Panc1 (cell line): ENCODE results near the gene OR4N5. TPM values are rescaled to one million over a fixed set of nuclear protein-coding genes. Genes with fewer than 3 reads are reported as not detected.

Experiments used
- ATAC-seq: fragments of 200-7000 bp; cut with Tn5 transposase; 2 replicates; pipeline ENCODE4 v1.9.1; 2020; ENCODE audit warnings: mild to moderate bottlenecking, moderate library complexity
- BruUV-seq: library from RNA; stranded (reverse); fragments of 400-500 nt; replicated peaks from 2 replicates; lab custom pipeline; 2021; lab: Mats Ljungman, UMichigan
- CTCF ChIA-PET: fragments of 300-600 bp; sonication (Branson Sonifier 250); formaldehyde crosslinking; loops from one replicate; lab custom pipeline; 2022; ENCODE audit warnings: antibody characterized with exemption; lab: Charles Lee
- POLR2A ChIA-PET: fragments of 300-600 bp; sonication (Branson Sonifier 250); formaldehyde crosslinking; loops from one replicate; lab custom pipeline; 2022; ENCODE audit warnings: antibody characterized with exemption; lab: Charles Lee
- DNase-seq: peaks from one replicate; pipeline ENCODE4 v3.0.0-alpha.2; 2010; ENCODE audit warnings: low read depth, low spot score
- H3K27ac ChIP-seq: 2 replicates; pipeline ENCODE4 v1.5.1; 2011; ENCODE audit warnings: mild to moderate bottlenecking, low read length, inconsistent platforms
- H3K27me3 ChIP-seq: fragments of 200-500 bp; sonication (Bioruptor generic); 2 replicates; pipeline ENCODE4 v1.6.0; 2014; ENCODE audit warnings: low read length, inconsistent platforms; ENCODE audit not compliant: control insufficient read depth, insufficient read depth
- H3K36me3 ChIP-seq: fragments of 200-500 bp; sonication (Bioruptor generic); 2 replicates; pipeline ENCODE4 v1.5.1; 2014; ENCODE audit warnings: inconsistent platforms, mild to moderate bottlenecking, low read length, moderate library complexity; ENCODE audit not compliant: control insufficient read depth, insufficient read depth
- H3K4me1 ChIP-seq: 2 replicates; pipeline ENCODE4 v1.5.1; 2011; ENCODE audit warnings: inconsistent platforms, mild to moderate bottlenecking, low read length, moderate library complexity; ENCODE audit not compliant: control insufficient read depth, insufficient read depth
- H3K4me3 ChIP-seq, 2 experiments: 2 replicates each; pipeline ENCODE4 v1.5.1; 2011 to 2012; ENCODE audit warnings: low read depth in 2 of 2, low read length in 2 of 2, mild to moderate bottlenecking in 2 of 2, inconsistent platforms in 1 of 2, moderate library complexity in 1 of 2
- H3K9me3 ChIP-seq: fragments of 200-500 bp; sonication (Bioruptor generic); 2 replicates; pipeline ENCODE4 v1.5.1; 2014; ENCODE audit warnings: low read depth, mild to moderate bottlenecking, inconsistent platforms, low read length, moderate library complexity; ENCODE audit not compliant: control insufficient read depth, insufficient read depth
- POLR2AphosphoS5 ChIP-seq: IDR thresholded peaks from 2 replicates; pipeline ENCODE4 v1.6.1; 2012; ENCODE audit warnings: mild to moderate bottlenecking, low read depth, low read length, moderate library complexity
- SIN3A ChIP-seq: IDR thresholded peaks from 2 replicates; pipeline ENCODE4 v1.6.1; 2012; ENCODE audit warnings: low read depth, mild to moderate bottlenecking, low read length, moderate library complexity, borderline replicate concordance; ENCODE audit not compliant: insufficient read depth
- TCF7L2 ChIP-seq: IDR thresholded peaks from 2 replicates; pipeline ENCODE4 v1.6.1; 2011; ENCODE audit warnings: mild to moderate bottlenecking, low read depth, low read length, inconsistent platforms
- in situ Hi-C: cut with HindIII; loops from 2 replicates; pipeline ENCODE4 v1.10.0; 2016; ENCODE audit warnings: low sequenced_read_pairs, low pct_unique_long_range_greater_than_20kb
- intact Hi-C: fragments of 100-400 bp; cut with micrococcal nuclease; formaldehyde crosslinking; loops from one replicate; pipeline ENCODE4 v1.10.0; 2022; ENCODE audit not compliant: unreplicated experiment
- total RNA-seq: library from RNA; stranded (reverse); gene quantifications from one replicate; pipeline ENCODE4 v1.2.1, GENCODE V29; 2021; ENCODE audit not compliant: unreplicated experiment
- TF ChIP-seq, protein P1 (sequence below): fragments of 450-650 bp; IDR thresholded peaks from 2 replicates; pipeline ENCODE4 v1.5.1; 2017; ENCODE audit warnings: mild to moderate bottlenecking
- TF ChIP-seq, protein P2 (sequence below), 2 experiments: IDR thresholded peaks; 2 replicates each; pipeline ENCODE4 v1.6.1; 2011 to 2012; ENCODE audit warnings: low read depth in 2 of 2, control low read depth in 1 of 2, low read length in 1 of 2, mild to moderate bottlenecking in 1 of 2, moderate library complexity in 1 of 2; ENCODE audit not compliant: insufficient read depth in 1 of 2

The OR4N5 gene
- total RNA-seq, 1 experiment from 2014 or later: not detected

DNA sequence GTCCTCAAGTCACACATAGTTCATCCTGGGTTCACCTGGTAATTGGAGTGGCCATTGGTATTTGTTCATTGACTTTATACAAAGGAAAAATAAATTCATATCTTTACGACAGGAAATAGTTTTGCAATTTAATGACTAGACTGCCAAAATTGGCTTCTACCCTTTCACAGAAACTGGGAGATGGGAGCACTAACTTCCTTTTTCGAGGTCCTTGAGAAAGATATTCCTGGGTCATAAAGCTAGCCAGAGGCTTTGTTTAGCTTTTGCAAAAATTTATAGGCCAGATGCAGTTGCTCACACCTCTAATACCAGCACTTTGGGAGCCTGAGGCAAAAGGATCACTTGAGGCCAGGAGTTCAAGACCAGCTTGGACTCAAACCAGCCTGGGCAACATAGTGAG lies 41.9 kb downstream of the OR4N5 start:
- no peaks in the 10 kb centered on the region for H3K36me3 ChIP-seq
- H3K27me3 ChIP-seq: no peaks in the 10 kb centered on the region
- TF ChIP-seq POLR2AphosphoS5 (no peak), SIN3A (no peak), TCF7L2 (no peak)
- TF ChIP-seq, protein P1, sequence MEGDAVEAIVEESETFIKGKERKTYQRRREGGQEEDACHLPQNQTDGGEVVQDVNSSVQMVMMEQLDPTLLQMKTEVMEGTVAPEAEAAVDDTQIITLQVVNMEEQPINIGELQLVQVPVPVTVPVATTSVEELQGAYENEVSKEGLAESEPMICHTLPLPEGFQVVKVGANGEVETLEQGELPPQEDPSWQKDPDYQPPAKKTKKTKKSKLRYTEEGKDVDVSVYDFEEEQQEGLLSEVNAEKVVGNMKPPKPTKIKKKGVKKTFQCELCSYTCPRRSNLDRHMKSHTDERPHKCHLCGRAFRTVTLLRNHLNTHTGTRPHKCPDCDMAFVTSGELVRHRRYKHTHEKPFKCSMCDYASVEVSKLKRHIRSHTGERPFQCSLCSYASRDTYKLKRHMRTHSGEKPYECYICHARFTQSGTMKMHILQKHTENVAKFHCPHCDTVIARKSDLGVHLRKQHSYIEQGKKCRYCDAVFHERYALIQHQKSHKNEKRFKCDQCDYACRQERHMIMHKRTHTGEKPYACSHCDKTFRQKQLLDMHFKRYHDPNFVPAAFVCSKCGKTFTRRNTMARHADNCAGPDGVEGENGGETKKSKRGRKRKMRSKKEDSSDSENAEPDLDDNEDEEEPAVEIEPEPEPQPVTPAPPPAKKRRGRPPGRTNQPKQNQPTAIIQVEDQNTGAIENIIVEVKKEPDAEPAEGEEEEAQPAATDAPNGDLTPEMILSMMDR: no peak
- TF ChIP-seq, protein P2, sequence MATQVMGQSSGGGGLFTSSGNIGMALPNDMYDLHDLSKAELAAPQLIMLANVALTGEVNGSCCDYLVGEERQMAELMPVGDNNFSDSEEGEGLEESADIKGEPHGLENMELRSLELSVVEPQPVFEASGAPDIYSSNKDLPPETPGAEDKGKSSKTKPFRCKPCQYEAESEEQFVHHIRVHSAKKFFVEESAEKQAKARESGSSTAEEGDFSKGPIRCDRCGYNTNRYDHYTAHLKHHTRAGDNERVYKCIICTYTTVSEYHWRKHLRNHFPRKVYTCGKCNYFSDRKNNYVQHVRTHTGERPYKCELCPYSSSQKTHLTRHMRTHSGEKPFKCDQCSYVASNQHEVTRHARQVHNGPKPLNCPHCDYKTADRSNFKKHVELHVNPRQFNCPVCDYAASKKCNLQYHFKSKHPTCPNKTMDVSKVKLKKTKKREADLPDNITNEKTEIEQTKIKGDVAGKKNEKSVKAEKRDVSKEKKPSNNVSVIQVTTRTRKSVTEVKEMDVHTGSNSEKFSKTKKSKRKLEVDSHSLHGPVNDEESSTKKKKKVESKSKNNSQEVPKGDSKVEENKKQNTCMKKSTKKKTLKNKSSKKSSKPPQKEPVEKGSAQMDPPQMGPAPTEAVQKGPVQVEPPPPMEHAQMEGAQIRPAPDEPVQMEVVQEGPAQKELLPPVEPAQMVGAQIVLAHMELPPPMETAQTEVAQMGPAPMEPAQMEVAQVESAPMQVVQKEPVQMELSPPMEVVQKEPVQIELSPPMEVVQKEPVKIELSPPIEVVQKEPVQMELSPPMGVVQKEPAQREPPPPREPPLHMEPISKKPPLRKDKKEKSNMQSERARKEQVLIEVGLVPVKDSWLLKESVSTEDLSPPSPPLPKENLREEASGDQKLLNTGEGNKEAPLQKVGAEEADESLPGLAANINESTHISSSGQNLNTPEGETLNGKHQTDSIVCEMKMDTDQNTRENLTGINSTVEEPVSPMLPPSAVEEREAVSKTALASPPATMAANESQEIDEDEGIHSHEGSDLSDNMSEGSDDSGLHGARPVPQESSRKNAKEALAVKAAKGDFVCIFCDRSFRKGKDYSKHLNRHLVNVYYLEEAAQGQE (IDR thresholded peaks at IDR 0.05; ENCODE audit: insufficient read depth in 1 of 2, low read depth in 2 of 2, low read length in 1 of 2): no peak
- ChIA-PET CTCF (no interaction called here), POLR2A (no interaction called here)
- no peaks in the 10 kb centered on the region for H3K4me1 ChIP-seq
- intact Hi-C loops: no loop called here
- in situ Hi-C loops: no loop called here
- no TSS peak for BruUV-seq
- H3K4me3 ChIP-seq: no peak overlapping the region
- no peak for ATAC-seq
- DNase-seq: no peak
- no peaks in the 10 kb centered on the region for H3K9me3 ChIP-seq
- H3K27ac ChIP-seq: no peak overlapping the region

DNA sequence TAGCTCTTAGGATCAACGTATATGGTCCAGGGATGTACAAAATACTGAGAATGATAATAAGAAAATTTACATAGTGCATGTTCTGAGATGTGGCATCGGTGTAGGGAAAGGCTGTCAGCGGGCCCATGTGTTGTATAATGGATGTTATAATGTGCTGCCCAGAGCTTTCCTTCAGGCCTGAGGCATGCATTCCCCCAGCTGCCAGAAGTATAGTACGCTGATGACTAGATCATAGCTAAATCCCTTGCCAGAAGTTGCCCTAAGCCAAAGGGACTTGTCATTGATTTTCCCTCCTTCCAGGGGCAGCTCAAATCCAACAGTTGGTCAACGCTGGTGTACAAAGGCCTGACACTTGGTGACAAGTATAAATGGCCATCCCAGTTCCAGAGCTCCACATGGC lies 45.6 kb downstream of the OR4N5 start:
- Histone ChIP-seq H3K27me3 (no peaks in the 10 kb centered on the region), H3K9me3 (no peaks in the 10 kb centered on the region), H3K4me3 (no peak overlapping the region), H3K27ac (no peak overlapping the region), H3K4me1 (no peaks in the 10 kb centered on the region), H3K36me3 (no peaks in the 10 kb centered on the region)
- ATAC-seq (no peak), DNase-seq (no peak)
- CTCF ChIA-PET: interaction anchor here (0.6 kb wide), 1 partner anchor 64 kb away, joined by 9 read pairs; no protein-coding TSS in a partner anchor
- POLR2A ChIA-PET: no interaction called here
- in situ Hi-C loops: no loop called here
- no TSS peak for BruUV-seq
- TF ChIP-seq SIN3A (no peak), POLR2AphosphoS5 (no peak), TCF7L2 (no peak)
- TF ChIP-seq, protein P1: no peak
- TF ChIP-seq, protein P2 (IDR thresholded peaks at IDR 0.05; ENCODE audit: insufficient read depth in 1 of 2, low read depth in 2 of 2, low read length in 1 of 2): no peak
- intact Hi-C loops: no loop called here
